B cell (primary cell): ENCODE results near the gene USP2. TPM values are rescaled to one million over a fixed set of nuclear protein-coding genes. Genes with fewer than 3 reads are reported as not detected.

Experiments
- ATAC-seq: fragments of 200-7000 bp; cut with Tn5 transposase; one replicate; pipeline ENCODE4 v1.10.0; 2021; ENCODE audit warnings: low read depth, mild to moderate bottlenecking, moderate number of reproducible peaks, moderate library complexity
- CTCF ChIA-PET: fragments of 350-600 bp; sonication (Branson Sonifier 250); formaldehyde crosslinking; loops from one replicate; lab custom pipeline; 2021; ENCODE audit warnings: antibody characterized with exemption, inconsistent platforms; lab: Charles Lee
- POLR2A ChIA-PET: fragments of 350-600 bp; sonication (Branson Sonifier 250); formaldehyde crosslinking; loops from one replicate; lab custom pipeline; 2021; ENCODE audit warnings: antibody characterized with exemption; lab: Charles Lee
- DNase-seq: peaks from one replicate; pipeline ENCODE4 v3.0.0; 2013
- H2AFZ ChIP-seq: 2 replicates; pipeline ENCODE4 v1.6.1; 2012; ENCODE audit warnings: mild to moderate bottlenecking, low read depth, low read length; ENCODE audit not compliant: insufficient read depth, poor library complexity, severe bottlenecking
- H3K27ac ChIP-seq, 2 donors: 1 replicate in 1 of 2; 2 replicates in 1 of 2; pipeline ENCODE4 v1.5.1; 2012 to 2013; ENCODE audit warnings: low read length in 2 of 2, mild to moderate bottlenecking in 2 of 2, moderate library complexity in 1 of 2
- H3K27me3 ChIP-seq, 4 experiments: fragments of 200-600 bp in 1 of 4; sonication (generic) in 1 of 4; replicated peaks in 1 of 4; 1 replicate in 2 of 4; 2 replicates in 2 of 4; pipeline versions ENCODE4 v1.6.1 to v1.7.0; 2013 to 2016; ENCODE audit warnings: low read length in 3 of 4, mild to moderate bottlenecking in 2 of 4, mixed read lengths in 1 of 4, moderate library complexity in 1 of 4; ENCODE audit not compliant: insufficient read depth in 4 of 4, control insufficient read depth in 3 of 4; ENCODE audit errors: control extremely low read depth in 1 of 4
- H3K36me3 ChIP-seq, 2 experiments: replicated peaks in 1 of 2; 1 replicate in 1 of 2; 2 replicates in 1 of 2; pipeline versions ENCODE4 v1.6.1 to v1.7.1; 2013; ENCODE audit warnings: low read length in 1 of 2; ENCODE audit not compliant: insufficient read depth in 2 of 2, control insufficient read depth in 1 of 2; ENCODE audit errors: control extremely low read depth in 1 of 2, extremely low read depth in 1 of 2
- H3K4me1 ChIP-seq, 2 donors: fragments of 200-600 bp in 1 of 2; sonication (generic) in 1 of 2; 1 replicate in 1 of 2; 2 replicates in 1 of 2; pipeline versions ENCODE4 v1.5.1 to v1.6.1; 2013 to 2017; ENCODE audit warnings: low read length in 2 of 2; ENCODE audit not compliant: control insufficient read depth in 2 of 2, insufficient read depth in 2 of 2
- H3K4me2 ChIP-seq: replicated peaks from 2 replicates; pipeline ENCODE3; 2012; ENCODE audit warnings: mild to moderate bottlenecking, low read depth, low read length; ENCODE audit not compliant: poor library complexity, severe bottlenecking
- H3K4me3 ChIP-seq, 5 experiments: fragments of 200-600 bp in 1 of 5; sonication (generic) in 1 of 5; 1 replicate in 3 of 5; 2 replicates in 2 of 5; pipeline versions ENCODE4 v1.5.1 to v1.7.0; 2011 to 2016; ENCODE audit warnings: low read length in 4 of 5, mild to moderate bottlenecking in 4 of 5, low read depth in 2 of 5, control low read depth in 1 of 5, moderate library complexity in 1 of 5; ENCODE audit not compliant: insufficient read depth in 1 of 5; ENCODE audit errors: control extremely low read depth in 1 of 5, extremely low read depth in 1 of 5
- H3K79me2 ChIP-seq: fragments of 200-600 bp; sonication (generic); one replicate; pipeline ENCODE4 v1.6.0; 2016; ENCODE audit warnings: low read length; ENCODE audit not compliant: control insufficient read depth, insufficient read depth
- H3K9ac ChIP-seq: fragments of 200-600 bp; sonication (generic); 2 replicates; pipeline ENCODE4 v1.6.1; 2017; ENCODE audit warnings: mild to moderate bottlenecking, low read length, moderate library complexity
- H3K9me3 ChIP-seq, 3 donors: one replicate each; pipeline versions ENCODE4 v1.6.1 to v1.7.1; 2013; ENCODE audit warnings: low read length in 2 of 3; ENCODE audit not compliant: control insufficient read depth in 2 of 3, insufficient read depth in 1 of 3; ENCODE audit errors: control extremely low read depth in 1 of 3
- H4K20me1 ChIP-seq: 2 replicates; pipeline ENCODE4 v1.6.0; 2012; ENCODE audit warnings: mild to moderate bottlenecking, low read length; ENCODE audit not compliant: insufficient read depth, control insufficient read depth, poor library complexity, severe bottlenecking
- H3K27ac Mint-ChIP-seq: one replicate; pipeline ENCODE4 v1.8.0; 2021; ENCODE audit warnings: mixed read lengths
- H3K27me3 Mint-ChIP-seq: one replicate; pipeline ENCODE4 v1.8.0; 2021; ENCODE audit warnings: mixed read lengths
- H3K4me1 Mint-ChIP-seq: one replicate; pipeline ENCODE4 v1.8.0; 2021; ENCODE audit warnings: mixed read lengths
- H3K4me3 Mint-ChIP-seq: one replicate; pipeline ENCODE4 v1.8.0; 2021; ENCODE audit warnings: mixed read lengths
- H3K9me3 Mint-ChIP-seq: one replicate; pipeline ENCODE4 v1.8.0; 2022; ENCODE audit warnings: mixed read lengths; ENCODE audit not compliant: insufficient read depth
- EZH2 ChIP-seq: IDR thresholded peaks from 2 replicates; pipeline ENCODE4 v1.6.1; 2012; ENCODE audit warnings: borderline replicate concordance, low read depth, mild to moderate bottlenecking, moderate library complexity, low read length; ENCODE audit not compliant: insufficient read depth, poor library complexity, severe bottlenecking
- WGBS: methylation state at CpG from one replicate; pipeline ENCODE4 v1.1.5; 2013; ENCODE audit warnings: missing lambda C conversion rate; ENCODE audit not compliant: insufficient coverage; 5-methylcytosine and 5-hydroxymethylcytosine counted together
- intact Hi-C: fragments of 100-400 bp; cut with micrococcal nuclease; formaldehyde crosslinking; loops from one replicate; pipeline ENCODE4 v1.10.0; 2022
- polyA plus RNA-seq: library from polyadenylated mRNA; depleted of rRNA; stranded (reverse); fragments of >200 nt; gene quantifications from 2 replicates; pipeline ENCODE4 v1.2.3, GENCODE V29; 2012
- total RNA-seq, 2 donors: library from RNA; stranded (reverse); fragments of 120-200 nt in 1 of 2; gene quantifications; 1 replicate in 1 of 2; 2 replicates in 1 of 2; pipeline versions ENCODE4 v1.2.3 to v1.2.4, GENCODE V29; 2013 to 2022
- TF ChIP-seq, protein P1 (sequence below): fragments of 200-600 bp; IDR thresholded peaks from one replicate; pipeline ENCODE4 v1.8.0; 2022; ENCODE audit warnings: antibody characterized with exemption, mild to moderate bottlenecking

Gene USP2
- total and polyA plus RNA-seq, 2 donors (not counting 1 experiment from before 2014, with no cell fraction given) = 0.09 TPM; not detected in 1

DNA sequence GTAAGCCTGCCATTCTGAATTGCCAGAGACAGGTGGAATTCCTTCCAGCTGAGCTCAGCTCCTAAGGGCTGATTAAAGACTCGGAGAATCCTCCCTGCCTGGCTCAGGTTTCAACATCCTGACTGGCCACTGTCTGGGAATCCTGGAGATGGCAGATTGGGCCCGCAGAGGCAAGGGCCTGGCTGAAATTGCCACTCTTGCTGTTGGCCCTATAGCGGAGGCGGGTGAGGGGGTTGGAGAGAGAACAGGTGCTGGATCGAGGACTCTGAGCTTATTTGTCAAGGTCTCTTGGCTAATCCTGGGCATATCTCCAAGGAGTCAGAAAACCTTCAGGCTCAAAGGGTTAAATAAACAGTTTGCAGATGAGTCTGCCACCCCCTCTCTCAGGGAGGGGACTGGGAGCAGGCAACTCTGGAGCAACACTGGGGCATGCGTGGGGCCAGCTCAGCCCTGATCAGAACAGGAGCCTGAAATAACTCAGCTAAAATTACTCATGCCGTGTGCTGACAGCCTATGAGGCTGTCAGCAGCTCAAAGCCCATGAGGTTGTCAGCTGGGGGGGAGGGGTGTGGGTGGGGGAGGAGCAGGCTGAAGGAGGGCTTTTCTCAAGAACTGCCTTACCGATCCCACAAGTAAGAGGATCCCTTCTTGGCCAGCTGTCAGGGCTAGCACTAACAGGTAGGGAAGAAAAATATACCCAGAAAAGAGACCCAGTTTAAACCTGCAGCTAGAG, 20.3 kb downstream of the USP2 start:
- Histone ChIP-seq H3K27ac (no peak overlapping the region), H2AFZ (no peak overlapping the region), H3K4me1 (peaks cover 19 to 28% of the 10 kb centered on the region in 2 donors), H3K4me3 (no peak overlapping the region), H3K9me3 (peaks cover 0 to 19% (median 0%) of the 10 kb centered on the region in 3 donors), H3K79me2 (no peaks in the 10 kb centered on the region), H3K9ac (no peak overlapping the region), H3K36me3 (no peaks in the 10 kb centered on the region), H3K27me3 (peaks cover 0 to 47% (median 26%) of the 10 kb centered on the region in 4 experiments), H3K4me2 (no peak overlapping the region), H4K20me1 (no peaks in the 10 kb centered on the region)
- DNase-seq (no peak), ATAC-seq (no peak)
- intact Hi-C loops = no loop called here
- 83% methylated on average over 6 of the region's 8 CpGs for WGBS
- TF ChIP-seq EZH2 = no peak
- TF ChIP-seq, protein P1, sequence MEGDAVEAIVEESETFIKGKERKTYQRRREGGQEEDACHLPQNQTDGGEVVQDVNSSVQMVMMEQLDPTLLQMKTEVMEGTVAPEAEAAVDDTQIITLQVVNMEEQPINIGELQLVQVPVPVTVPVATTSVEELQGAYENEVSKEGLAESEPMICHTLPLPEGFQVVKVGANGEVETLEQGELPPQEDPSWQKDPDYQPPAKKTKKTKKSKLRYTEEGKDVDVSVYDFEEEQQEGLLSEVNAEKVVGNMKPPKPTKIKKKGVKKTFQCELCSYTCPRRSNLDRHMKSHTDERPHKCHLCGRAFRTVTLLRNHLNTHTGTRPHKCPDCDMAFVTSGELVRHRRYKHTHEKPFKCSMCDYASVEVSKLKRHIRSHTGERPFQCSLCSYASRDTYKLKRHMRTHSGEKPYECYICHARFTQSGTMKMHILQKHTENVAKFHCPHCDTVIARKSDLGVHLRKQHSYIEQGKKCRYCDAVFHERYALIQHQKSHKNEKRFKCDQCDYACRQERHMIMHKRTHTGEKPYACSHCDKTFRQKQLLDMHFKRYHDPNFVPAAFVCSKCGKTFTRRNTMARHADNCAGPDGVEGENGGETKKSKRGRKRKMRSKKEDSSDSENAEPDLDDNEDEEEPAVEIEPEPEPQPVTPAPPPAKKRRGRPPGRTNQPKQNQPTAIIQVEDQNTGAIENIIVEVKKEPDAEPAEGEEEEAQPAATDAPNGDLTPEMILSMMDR = no peak
- CTCF ChIA-PET = interaction anchor here (1.0 to 2.1 kb wide), 5 partner anchors 18 to 114 kb away, joined by 3 to 8 read pairs (median 3); partner anchors contain the start of gene USP2
- Mint-ChIP-seq H3K27ac (no peak overlapping the region), H3K4me3 (no peak overlapping the region), H3K9me3 (no peaks in the 10 kb centered on the region), H3K4me1 (peaks cover 26% of the 10 kb centered on the region), H3K27me3 (peaks cover 40% of the 10 kb centered on the region)
- POLR2A ChIA-PET = no interaction called here
